C1 segment of cervical spinal cord (tissue), 14 donors: Measurements from ENCODE around the gene G3BP1.
"Not testable (repeated sequence)": the region's sequence is repeated elsewhere in the genome, so short reads cannot be mapped to it uniquely, and the experiment has no call there.

Source experiments
- DNase-seq, 14 donors: peaks; one replicate each; lab custom pipeline; 2025; lab: John Stamatoyannopoulos, UW

G3BP1 gene

GRCh38 chr5:151860867-151861266 lies 89.1 kb downstream of the G3BP1 start:
- DNase-seq: not testable (repeated sequence)
